Astrocyte of the cerebellum (primary cell): ENCODE measurements around the gene OR2A14.
"Not testable (repeated sequence)": the region's sequence is repeated elsewhere in the genome, so short reads cannot be mapped to it uniquely, and the experiment has no call there.

Source experiments
- DNase-seq: peaks from one replicate; pipeline ENCODE4 v3.0.0-alpha.2; 2011; ENCODE audit warnings: low read depth
- H3K4me3 ChIP-seq: 2 replicates; pipeline ENCODE4 v1.5.1; 2011; ENCODE audit warnings: mild to moderate bottlenecking, low read depth, low read length, moderate library complexity
- CTCF ChIP-seq: IDR thresholded peaks from 2 replicates; pipeline ENCODE4 v1.5.1; 2012; ENCODE audit warnings: low read length, low read depth, moderate library complexity, mild to moderate bottlenecking; ENCODE audit errors: missing control alignments
- in situ Hi-C: cut with HindIII; loops from 2 replicates; pipeline ENCODE4 v1.10.0; 2017; ENCODE audit warnings: low sequenced_read_pairs

OR2A14 gene

GRCh38 chr7:144142187-144142586, 19.2 kb downstream of the OR2A14 start:
- no peak for DNase-seq
- H3K4me3 ChIP-seq, result no peak overlapping the region
- in situ Hi-C loops, result no loop called here
- no peak for TF ChIP-seq CTCF

GRCh38 chr7:144144426-144144825, 21.4 kb downstream of the OR2A14 start:
- H3K4me3 ChIP-seq, result no peak overlapping the region
- TF ChIP-seq CTCF, result no peak
- in situ Hi-C loops, result no loop called here
- DNase-seq, result no peak

GRCh38 chr7:144148224-144148827, 25.4 kb downstream of the OR2A14 start:
- in situ Hi-C loops, result no loop called here
- no peak for TF ChIP-seq CTCF
- no peak overlapping the region for H3K4me3 ChIP-seq
- DNase-seq, result no peak

- no peak for DNase-seq
- in situ Hi-C loops, result no loop called here
- H3K4me3 ChIP-seq, result no peak overlapping the region
- no peak for TF ChIP-seq CTCF
Observed at GRCh38 chr7:144158861-144159260, 35.9 kb downstream of the OR2A14 start.

- H3K4me3 ChIP-seq, result no peak overlapping the region
- no peak for DNase-seq
- TF ChIP-seq CTCF, result no peak
- in situ Hi-C loops, result no loop called here
Observed at GRCh38 chr7:144164784-144165183, 41.8 kb downstream of the OR2A14 start.

- H3K4me3 ChIP-seq, in situ Hi-C loops, DNase-seq: not testable (repeated sequence)
Observed at GRCh38 chr7:144171594-144172350, 48.8 kb downstream of the OR2A14 start.

GRCh38 chr7:144174613-144175012, 51.6 kb downstream of the OR2A14 start:
- H3K4me3 ChIP-seq, result no peak overlapping the region
- no peak for TF ChIP-seq CTCF
- no peak for DNase-seq
- in situ Hi-C loops, result no loop called here
